ENCODE results near the gene CDH3. TPM values are rescaled to one million over a fixed set of nuclear protein-coding genes. Genes with fewer than 3 reads are reported as not detected.

Gene CDH3
- total RNA-seq, 1 donor from 2014 or later = not detected

DNA sequence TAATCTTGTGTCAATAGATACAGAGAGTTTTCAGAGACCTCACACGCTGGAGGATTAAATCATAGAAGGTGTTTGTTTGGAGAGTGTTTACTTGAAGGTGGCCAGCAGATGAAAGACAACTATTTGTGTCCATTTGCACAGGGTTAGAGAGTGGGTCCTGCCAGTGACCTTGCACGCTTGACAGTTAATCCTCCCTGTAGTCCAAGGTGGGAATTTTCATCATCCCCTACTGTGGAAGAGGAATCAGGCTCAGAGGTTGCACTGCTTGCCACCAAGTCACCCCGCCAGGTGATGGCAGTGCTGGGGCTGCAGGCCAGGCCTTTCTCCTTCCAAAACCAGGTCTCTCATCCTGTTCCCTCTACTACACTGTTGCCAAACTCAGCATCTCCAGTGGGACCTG lies 104.3 kb downstream of the CDH3 start:
- CTCF ChIA-PET = no interaction called here
- intact Hi-C loops (cut with micrococcal nuclease) = no loop called here
- H3K4me1 Mint-ChIP-seq = peaks cover 7% of the 10 kb centered on the region

More for the DNA sequence above, 104.3 kb downstream of the CDH3 start:
- no peak for DNase-seq
- no peak for ATAC-seq (ENCODE audit: low read depth)
- POLR2A ChIA-PET = no interaction called here
- Mint-ChIP-seq H3K4me3 (no peak overlapping the region), H3K36me3 (ENCODE audit: low read depth) (no peaks in the 10 kb centered on the region), H3K27me3 (peaks cover 4% of the 10 kb centered on the region), H3K27ac (no peak overlapping the region), H3K9me3 (no peaks in the 10 kb centered on the region)
- TF ChIP-seq, protein P1, sequence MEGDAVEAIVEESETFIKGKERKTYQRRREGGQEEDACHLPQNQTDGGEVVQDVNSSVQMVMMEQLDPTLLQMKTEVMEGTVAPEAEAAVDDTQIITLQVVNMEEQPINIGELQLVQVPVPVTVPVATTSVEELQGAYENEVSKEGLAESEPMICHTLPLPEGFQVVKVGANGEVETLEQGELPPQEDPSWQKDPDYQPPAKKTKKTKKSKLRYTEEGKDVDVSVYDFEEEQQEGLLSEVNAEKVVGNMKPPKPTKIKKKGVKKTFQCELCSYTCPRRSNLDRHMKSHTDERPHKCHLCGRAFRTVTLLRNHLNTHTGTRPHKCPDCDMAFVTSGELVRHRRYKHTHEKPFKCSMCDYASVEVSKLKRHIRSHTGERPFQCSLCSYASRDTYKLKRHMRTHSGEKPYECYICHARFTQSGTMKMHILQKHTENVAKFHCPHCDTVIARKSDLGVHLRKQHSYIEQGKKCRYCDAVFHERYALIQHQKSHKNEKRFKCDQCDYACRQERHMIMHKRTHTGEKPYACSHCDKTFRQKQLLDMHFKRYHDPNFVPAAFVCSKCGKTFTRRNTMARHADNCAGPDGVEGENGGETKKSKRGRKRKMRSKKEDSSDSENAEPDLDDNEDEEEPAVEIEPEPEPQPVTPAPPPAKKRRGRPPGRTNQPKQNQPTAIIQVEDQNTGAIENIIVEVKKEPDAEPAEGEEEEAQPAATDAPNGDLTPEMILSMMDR (IDR thresholded peaks at IDR 0.05) = no peak

Other genes with a start within 250 kb of the CDH3 start
- 0.35 and 0.76 TPM in 2 replicates for gene SMPD3, start 196.8 kb upstream of the CDH3 start, total RNA-seq
- gene ZFP90, start 106.0 kb upstream of the CDH3 start, total RNA-seq = 18.8 and 25.1 TPM in 2 replicates
- gene CDH1, start 92.0 kb downstream of the CDH3 start, total RNA-seq = 8.2 and 10.7 TPM in 2 replicates
- 32.1 and 39.4 TPM in 2 replicates for gene TANGO6, start 198.2 kb downstream of the CDH3 start, total RNA-seq

Measured in activated B cell treated with CpG ODN at 0.5 μM for 24 hours (primary cell).